ENCODE data around the gene LAIR1.
A peak's percentile ranks its signal among the peaks of the same experiment; 100 is the strongest.

Gene LAIR1

GRCh38 chr19:54355675-54356074 lies 9.1 kb downstream of the LAIR1 start:
- Histone ChIP-seq H3K79me2 (ENCODE audit: insufficient read depth, low read length) (no peaks in the 10 kb centered on the region), H3K27ac (ENCODE audit: low read depth, low read length, poor library complexity, severe bottlenecking) (no peak overlapping the region), H3K36me3 (ENCODE audit: insufficient read depth, low read length) (no peaks in the 10 kb centered on the region), H3K9me3 (ENCODE audit: low read length) (no peaks in the 10 kb centered on the region), H2AFZ (ENCODE audit: low read length) (no peak overlapping the region), H3K4me1 (ENCODE audit: insufficient read depth, low read length, severe bottlenecking) (peaks cover 18% of the 10 kb centered on the region), H4K20me1 (ENCODE audit: insufficient read depth, low read length) (no peaks in the 10 kb centered on the region), H3K4me3 (ENCODE audit: low read depth, low read length, poor library complexity, severe bottlenecking) (no peak overlapping the region), H3K9me2 (ENCODE audit: low read depth, low read length) (no peaks in the 10 kb centered on the region), H3K9ac (ENCODE audit: low read length) (no peak overlapping the region), H3F3A (ENCODE audit: insufficient read depth, low read length) (no peaks in the 10 kb centered on the region), H3K27me3 (ENCODE audit: insufficient read depth, low read length) (no peaks in the 10 kb centered on the region), H3K4me2 (ENCODE audit: low read length) (no peak overlapping the region)
- TF ChIP-seq EZH2 (IDR thresholded peaks at IDR 0.05; ENCODE audit: borderline replicate concordance, low read length) = no peak
- TF ChIP-seq CTCF (IDR thresholded peaks at IDR 0.05; ENCODE audit: low read length) = no peak

GRCh38 chr19:54354761-54355160 lies 10.0 kb downstream of the LAIR1 start:
- Histone ChIP-seq H3K4me2 (ENCODE audit: low read length) (no peak overlapping the region), H3K36me3 (ENCODE audit: insufficient read depth, low read length) (no peaks in the 10 kb centered on the region), H3K4me3 (ENCODE audit: low read depth, low read length, poor library complexity, severe bottlenecking) (no peak overlapping the region), H3K79me2 (ENCODE audit: insufficient read depth, low read length) (no peaks in the 10 kb centered on the region), H4K20me1 (ENCODE audit: insufficient read depth, low read length) (no peaks in the 10 kb centered on the region), H3K9ac (ENCODE audit: low read length) (no peak overlapping the region), H3K9me2 (ENCODE audit: low read depth, low read length) (no peaks in the 10 kb centered on the region), H3F3A (ENCODE audit: insufficient read depth, low read length) (no peaks in the 10 kb centered on the region), H3K27me3 (ENCODE audit: insufficient read depth, low read length) (no peaks in the 10 kb centered on the region), H3K27ac (ENCODE audit: low read depth, low read length, poor library complexity, severe bottlenecking) (no peak overlapping the region), H3K9me3 (ENCODE audit: low read length) (no peaks in the 10 kb centered on the region), H3K4me1 (ENCODE audit: insufficient read depth, low read length, severe bottlenecking) (peaks cover 18% of the 10 kb centered on the region), H2AFZ (ENCODE audit: low read length) (no peak overlapping the region)
- TF ChIP-seq EZH2 (IDR thresholded peaks at IDR 0.05; ENCODE audit: borderline replicate concordance, low read length) = no peak
- TF ChIP-seq CTCF (IDR thresholded peaks at IDR 0.05; ENCODE audit: low read length) = no peak

GRCh38 chr19:54352546-54352945 lies 12.2 kb downstream of the LAIR1 start:
- no peak overlapping the region for H3K9ac ChIP-seq (ENCODE audit: low read length)
- peak overlapping the region; percentile 35 for H3K27ac ChIP-seq (ENCODE audit: low read depth, low read length, poor library complexity, severe bottlenecking)
- H3K4me2 ChIP-seq (ENCODE audit: low read length) = no peak overlapping the region

More at GRCh38 chr19:54352546-54352945, 12.2 kb downstream of the LAIR1 start:
- no peaks in the 10 kb centered on the region for H3K79me2 ChIP-seq (ENCODE audit: insufficient read depth, low read length)
- H2AFZ ChIP-seq (ENCODE audit: low read length) = no peak overlapping the region
- H3K4me1 ChIP-seq (ENCODE audit: insufficient read depth, low read length, severe bottlenecking) = peaks cover 18% of the 10 kb centered on the region
- no peak for TF ChIP-seq CTCF (IDR thresholded peaks at IDR 0.05; ENCODE audit: low read length)
- no peaks in the 10 kb centered on the region for H3K36me3 ChIP-seq (ENCODE audit: insufficient read depth, low read length)
- H3K27me3 ChIP-seq (ENCODE audit: insufficient read depth, low read length) = peaks cover under 1% of the 10 kb centered on the region; the same call in 1 of the 2 replicates
- H3F3A ChIP-seq (ENCODE audit: insufficient read depth, low read length) = no peaks in the 10 kb centered on the region
- no peaks in the 10 kb centered on the region for H3K9me2 ChIP-seq (ENCODE audit: low read depth, low read length)
- no peak overlapping the region for H3K4me3 ChIP-seq (ENCODE audit: low read depth, low read length, poor library complexity, severe bottlenecking)
- no peaks in the 10 kb centered on the region for H4K20me1 ChIP-seq (ENCODE audit: insufficient read depth, low read length)
- no peaks in the 10 kb centered on the region for H3K9me3 ChIP-seq (ENCODE audit: low read length)
